ENCODE measurements around the gene DNAH7.

The DNAH7 gene

DNA sequence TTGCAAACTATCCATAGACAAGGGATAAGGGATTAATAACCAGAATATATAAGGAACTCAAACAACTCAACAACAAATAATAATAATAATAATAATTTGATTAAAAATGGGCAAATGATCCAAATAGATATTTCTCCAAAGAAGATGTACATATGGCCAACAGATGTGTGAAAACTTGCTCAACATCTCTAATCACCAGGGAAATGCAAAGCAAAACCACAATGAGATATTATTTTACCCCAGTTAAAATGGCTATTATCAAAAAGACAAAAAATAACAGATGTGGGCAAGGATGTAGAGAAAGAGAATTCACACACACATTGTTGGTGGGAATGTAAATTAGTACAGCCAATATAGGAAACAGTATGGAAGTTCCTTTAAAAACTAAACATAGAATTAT lies 26.9 kb downstream of the DNAH7 start:
- intact Hi-C loops (cut with DNase I; ENCODE audit: low total_unique reads): no loop called here
- DNase-seq: no peak
- Histone ChIP-seq H3K27ac (no peak overlapping the region), H3K27me3 (no peaks in the 10 kb centered on the region), H3K4me3 (no peak overlapping the region), H3K9me3 (peaks cover 0 to 7% (median 5%) of the 10 kb centered on the region in 3 donors), H3K4me1 (no peaks in the 10 kb centered on the region), H3K36me3 (no peaks in the 10 kb centered on the region)
- TF ChIP-seq, protein P1, sequence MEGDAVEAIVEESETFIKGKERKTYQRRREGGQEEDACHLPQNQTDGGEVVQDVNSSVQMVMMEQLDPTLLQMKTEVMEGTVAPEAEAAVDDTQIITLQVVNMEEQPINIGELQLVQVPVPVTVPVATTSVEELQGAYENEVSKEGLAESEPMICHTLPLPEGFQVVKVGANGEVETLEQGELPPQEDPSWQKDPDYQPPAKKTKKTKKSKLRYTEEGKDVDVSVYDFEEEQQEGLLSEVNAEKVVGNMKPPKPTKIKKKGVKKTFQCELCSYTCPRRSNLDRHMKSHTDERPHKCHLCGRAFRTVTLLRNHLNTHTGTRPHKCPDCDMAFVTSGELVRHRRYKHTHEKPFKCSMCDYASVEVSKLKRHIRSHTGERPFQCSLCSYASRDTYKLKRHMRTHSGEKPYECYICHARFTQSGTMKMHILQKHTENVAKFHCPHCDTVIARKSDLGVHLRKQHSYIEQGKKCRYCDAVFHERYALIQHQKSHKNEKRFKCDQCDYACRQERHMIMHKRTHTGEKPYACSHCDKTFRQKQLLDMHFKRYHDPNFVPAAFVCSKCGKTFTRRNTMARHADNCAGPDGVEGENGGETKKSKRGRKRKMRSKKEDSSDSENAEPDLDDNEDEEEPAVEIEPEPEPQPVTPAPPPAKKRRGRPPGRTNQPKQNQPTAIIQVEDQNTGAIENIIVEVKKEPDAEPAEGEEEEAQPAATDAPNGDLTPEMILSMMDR (IDR thresholded peaks at IDR 0.05): no peak

DNA sequence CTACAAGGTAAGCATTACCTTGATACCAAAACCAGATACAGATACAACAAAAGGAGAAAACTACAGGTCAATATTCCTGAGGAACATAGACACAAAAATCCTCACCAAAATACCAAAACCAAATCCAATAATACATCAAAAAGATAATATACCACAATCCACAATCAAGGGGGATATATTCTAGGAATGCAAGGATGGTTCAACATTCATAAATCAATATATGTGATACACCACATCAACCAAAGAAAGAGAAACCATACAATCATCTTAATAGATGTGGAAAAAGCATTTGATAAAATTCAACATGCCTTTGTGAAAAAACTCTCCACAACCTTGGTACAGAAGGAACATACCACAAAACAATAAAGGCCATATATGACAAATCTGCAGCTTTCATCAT lies 28.4 kb downstream of the DNAH7 start:
- H3K4me1 ChIP-seq: no peaks in the 10 kb centered on the region
- DNase-seq: no peak

DNA sequence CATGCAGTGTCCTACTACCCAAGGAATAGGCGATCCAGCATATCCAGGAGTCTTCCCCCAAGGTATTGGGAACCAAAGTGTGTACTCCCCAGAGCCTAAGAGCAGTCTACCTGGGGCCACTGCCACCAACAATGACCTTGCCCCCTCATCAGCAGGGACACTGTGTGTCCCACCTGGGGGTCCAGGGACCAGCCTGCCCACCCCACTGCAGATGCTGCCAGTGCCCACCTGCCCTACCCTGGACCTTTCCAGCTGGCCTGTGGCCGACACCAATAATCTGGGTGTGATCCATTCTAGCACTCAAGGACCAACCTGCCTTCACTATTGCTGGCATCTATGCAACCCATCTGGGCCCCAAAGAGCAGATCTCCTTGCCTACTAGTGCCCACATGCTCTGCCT lies 32.2 kb downstream of the DNAH7 start:
- intact Hi-C loops (cut with DNase I; ENCODE audit: low total_unique reads): no loop called here
- Histone ChIP-seq H3K4me3 (no peak overlapping the region), H3K27me3 (no peaks in the 10 kb centered on the region), H3K36me3 (no peaks in the 10 kb centered on the region), H3K27ac (no peak overlapping the region), H3K9me3 (peaks cover 0 to 7% (median 5%) of the 10 kb centered on the region in 3 donors), H3K4me1 (no peaks in the 10 kb centered on the region)
- TF ChIP-seq, protein P1 (IDR thresholded peaks at IDR 0.05): no peak
- DNase-seq: no peak

More for the DNA sequence above, 28.4 kb downstream of the DNAH7 start:
- Histone ChIP-seq H3K27me3 (no peaks in the 10 kb centered on the region), H3K9me3 (peaks cover 0 to 7% (median 5%) of the 10 kb centered on the region in 3 donors), H3K36me3 (no peaks in the 10 kb centered on the region), H3K27ac (no peak overlapping the region), H3K4me3 (no peak overlapping the region)
- TF ChIP-seq, protein P1 (IDR thresholded peaks at IDR 0.05): no peak
- intact Hi-C loops (cut with DNase I; ENCODE audit: low total_unique reads): no loop called here

DNA sequence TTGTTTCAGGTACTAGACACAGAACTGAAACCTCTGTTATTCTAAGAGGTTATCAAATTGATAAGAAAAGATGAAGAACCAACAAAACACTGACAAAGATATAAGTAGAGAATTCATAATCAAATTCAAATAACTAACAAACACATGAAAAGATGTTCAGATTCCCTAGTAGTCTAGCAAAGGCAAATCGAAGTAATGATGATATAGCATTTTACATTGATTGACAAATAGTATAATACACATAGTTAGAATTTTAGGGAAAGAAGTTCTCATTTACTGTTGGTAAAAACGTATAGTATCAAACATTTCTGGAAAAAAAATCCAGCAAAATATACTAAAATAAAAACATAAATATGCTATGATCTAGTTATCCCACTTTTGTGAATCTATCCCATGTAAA lies 50.6 kb downstream of the DNAH7 start:
- Histone ChIP-seq H3K27ac (no peak overlapping the region), H3K4me3 (no peak overlapping the region), H3K9me3 (peaks cover 0 to 3% (median 0%) of the 10 kb centered on the region in 3 donors), H3K36me3 (no peaks in the 10 kb centered on the region), H3K4me1 (no peaks in the 10 kb centered on the region), H3K27me3 (no peaks in the 10 kb centered on the region)
- TF ChIP-seq, protein P1 (IDR thresholded peaks at IDR 0.05): no peak
- intact Hi-C loops (cut with DNase I; ENCODE audit: low total_unique reads): no loop called here
- DNase-seq: no peak

DNA sequence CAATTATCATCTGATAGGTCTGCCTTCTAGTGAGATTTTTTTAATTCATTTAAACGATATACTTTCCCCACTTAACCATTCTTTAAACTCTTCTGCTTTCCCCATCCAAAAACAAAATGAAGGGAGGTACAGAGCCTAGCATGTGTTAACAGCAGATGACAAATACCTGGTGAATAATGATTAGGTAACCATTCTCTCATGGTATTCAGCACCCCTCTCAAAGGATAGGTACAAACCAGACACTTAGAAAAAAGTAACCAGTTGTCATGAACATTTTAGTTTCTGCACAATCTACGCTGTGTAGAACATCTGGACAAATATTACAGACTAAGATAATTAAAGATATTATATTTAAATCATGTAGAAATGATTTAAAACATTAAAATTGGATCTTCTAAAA lies 56.3 kb downstream of the DNAH7 start:
- H3K4me1 ChIP-seq: no peaks in the 10 kb centered on the region
- H3K36me3 ChIP-seq: no peaks in the 10 kb centered on the region
- DNase-seq: no peak
- H3K9me3 ChIP-seq: no peaks in the 10 kb centered on the region
- no peak overlapping the region for H3K27ac ChIP-seq
- intact Hi-C loops (cut with DNase I; ENCODE audit: low total_unique reads): no loop called here
- H3K27me3 ChIP-seq: no peaks in the 10 kb centered on the region
- no peak overlapping the region for H3K4me3 ChIP-seq
- TF ChIP-seq, protein P1 (IDR thresholded peaks at IDR 0.05): no peak

DNA sequence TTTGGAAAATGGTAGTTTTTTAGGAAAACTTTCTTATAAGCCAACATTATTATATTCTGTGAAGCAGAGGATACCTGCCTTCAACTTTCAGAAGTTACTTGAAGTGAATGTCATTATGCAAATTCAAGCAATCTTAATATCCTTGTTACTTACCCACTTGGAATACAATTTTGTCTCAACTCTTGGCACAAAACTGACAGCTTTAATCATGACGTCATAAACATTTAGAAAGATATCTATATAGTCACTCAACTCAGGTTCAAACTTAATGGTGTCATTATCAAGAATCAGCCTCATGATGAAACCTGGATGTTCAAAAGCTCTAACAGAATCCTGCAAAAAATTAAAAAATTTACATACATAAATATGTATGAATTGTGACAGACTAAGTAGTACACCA lies 68.1 kb downstream of the DNAH7 start:
- TF ChIP-seq, protein P1 (IDR thresholded peaks at IDR 0.05): no peak
- Histone ChIP-seq H3K9me3 (peaks cover 0 to 1% (median 0%) of the 10 kb centered on the region in 3 donors), H3K4me1 (no peaks in the 10 kb centered on the region), H3K36me3 (no peaks in the 10 kb centered on the region), H3K27me3 (no peaks in the 10 kb centered on the region), H3K4me3 (no peak overlapping the region), H3K27ac (no peak overlapping the region)
- DNase-seq: no peak
- intact Hi-C loops (cut with DNase I; ENCODE audit: low total_unique reads): no loop called here
